Activated CD8-positive, alpha-beta T cell treated with anti-CD3 and anti-CD28 coated beads for 36 hours (primary cell): Measurements from ENCODE around the gene SMG7. TPM values are rescaled to one million over a fixed set of nuclear protein-coding genes. Genes with fewer than 3 reads are reported as not detected.
"Not testable (repeated sequence)": the region's sequence is repeated elsewhere in the genome, so short reads cannot be mapped to it uniquely, and the experiment has no call there.

Source experiments
- ATAC-seq: fragments of 200-7000 bp; cut with Tn5 transposase; one replicate; pipeline ENCODE4 v1.10.0; 2021; ENCODE audit warnings: mild to moderate bottlenecking, moderate library complexity
- CTCF ChIA-PET: fragments of 350-600 bp; sonication (Branson Sonifier 250); formaldehyde crosslinking; loops from one replicate; lab custom pipeline; 2021; ENCODE audit warnings: antibody characterized with exemption; lab: Charles Lee
- POLR2A ChIA-PET: fragments of 350-600 bp; sonication (Branson Sonifier 250); formaldehyde crosslinking; loops from one replicate; lab custom pipeline; 2021; ENCODE audit warnings: antibody characterized with exemption; lab: Charles Lee
- DNase-seq: peaks from one replicate; pipeline ENCODE4 v3.0.0-alpha.2; 2020
- H3K27ac Mint-ChIP-seq: one replicate; pipeline ENCODE4 v1.8.0; 2021; ENCODE audit warnings: mild to moderate bottlenecking, mixed read lengths
- H3K27me3 Mint-ChIP-seq: one replicate; pipeline ENCODE4 v1.8.0; 2021; ENCODE audit warnings: mixed read lengths
- H3K36me3 Mint-ChIP-seq: one replicate; pipeline ENCODE4 v1.8.0; 2021; ENCODE audit warnings: low read depth, mixed read lengths
- H3K4me1 Mint-ChIP-seq: one replicate; pipeline ENCODE4 v1.8.0; 2021; ENCODE audit warnings: low read depth, mixed read lengths
- H3K4me3 Mint-ChIP-seq: one replicate; pipeline ENCODE4 v1.8.0; 2021; ENCODE audit warnings: mild to moderate bottlenecking, moderate library complexity, mixed read lengths
- H3K9me3 Mint-ChIP-seq: one replicate; pipeline ENCODE4 v1.8.0; 2021; ENCODE audit warnings: mixed read lengths
- intact Hi-C: fragments of 100-400 bp; cut with micrococcal nuclease; formaldehyde crosslinking; loops from one replicate; pipeline ENCODE4 v1.10.0; 2022
- total RNA-seq, 2 experiments: library from RNA; stranded (reverse); gene quantifications; one replicate each; pipeline ENCODE4 v1.2.3, GENCODE V29; 2021
- TF ChIP-seq, protein P1 (sequence below): fragments of 200-600 bp; IDR thresholded peaks from one replicate; pipeline ENCODE4 v1.8.0; 2022; ENCODE audit warnings: antibody characterized with exemption, mild to moderate bottlenecking

Gene SMG7, protein sequence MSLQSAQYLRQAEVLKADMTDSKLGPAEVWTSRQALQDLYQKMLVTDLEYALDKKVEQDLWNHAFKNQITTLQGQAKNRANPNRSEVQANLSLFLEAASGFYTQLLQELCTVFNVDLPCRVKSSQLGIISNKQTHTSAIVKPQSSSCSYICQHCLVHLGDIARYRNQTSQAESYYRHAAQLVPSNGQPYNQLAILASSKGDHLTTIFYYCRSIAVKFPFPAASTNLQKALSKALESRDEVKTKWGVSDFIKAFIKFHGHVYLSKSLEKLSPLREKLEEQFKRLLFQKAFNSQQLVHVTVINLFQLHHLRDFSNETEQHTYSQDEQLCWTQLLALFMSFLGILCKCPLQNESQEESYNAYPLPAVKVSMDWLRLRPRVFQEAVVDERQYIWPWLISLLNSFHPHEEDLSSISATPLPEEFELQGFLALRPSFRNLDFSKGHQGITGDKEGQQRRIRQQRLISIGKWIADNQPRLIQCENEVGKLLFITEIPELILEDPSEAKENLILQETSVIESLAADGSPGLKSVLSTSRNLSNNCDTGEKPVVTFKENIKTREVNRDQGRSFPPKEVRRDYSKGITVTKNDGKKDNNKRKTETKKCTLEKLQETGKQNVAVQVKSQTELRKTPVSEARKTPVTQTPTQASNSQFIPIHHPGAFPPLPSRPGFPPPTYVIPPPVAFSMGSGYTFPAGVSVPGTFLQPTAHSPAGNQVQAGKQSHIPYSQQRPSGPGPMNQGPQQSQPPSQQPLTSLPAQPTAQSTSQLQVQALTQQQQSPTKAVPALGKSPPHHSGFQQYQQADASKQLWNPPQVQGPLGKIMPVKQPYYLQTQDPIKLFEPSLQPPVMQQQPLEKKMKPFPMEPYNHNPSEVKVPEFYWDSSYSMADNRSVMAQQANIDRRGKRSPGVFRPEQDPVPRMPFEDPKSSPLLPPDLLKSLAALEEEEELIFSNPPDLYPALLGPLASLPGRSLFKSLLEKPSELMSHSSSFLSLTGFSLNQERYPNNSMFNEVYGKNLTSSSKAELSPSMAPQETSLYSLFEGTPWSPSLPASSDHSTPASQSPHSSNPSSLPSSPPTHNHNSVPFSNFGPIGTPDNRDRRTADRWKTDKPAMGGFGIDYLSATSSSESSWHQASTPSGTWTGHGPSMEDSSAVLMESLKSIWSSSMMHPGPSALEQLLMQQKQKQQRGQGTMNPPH
- total RNA-seq, result 10 to 100 TPM; 59.2 to 59.5 TPM

DNA sequence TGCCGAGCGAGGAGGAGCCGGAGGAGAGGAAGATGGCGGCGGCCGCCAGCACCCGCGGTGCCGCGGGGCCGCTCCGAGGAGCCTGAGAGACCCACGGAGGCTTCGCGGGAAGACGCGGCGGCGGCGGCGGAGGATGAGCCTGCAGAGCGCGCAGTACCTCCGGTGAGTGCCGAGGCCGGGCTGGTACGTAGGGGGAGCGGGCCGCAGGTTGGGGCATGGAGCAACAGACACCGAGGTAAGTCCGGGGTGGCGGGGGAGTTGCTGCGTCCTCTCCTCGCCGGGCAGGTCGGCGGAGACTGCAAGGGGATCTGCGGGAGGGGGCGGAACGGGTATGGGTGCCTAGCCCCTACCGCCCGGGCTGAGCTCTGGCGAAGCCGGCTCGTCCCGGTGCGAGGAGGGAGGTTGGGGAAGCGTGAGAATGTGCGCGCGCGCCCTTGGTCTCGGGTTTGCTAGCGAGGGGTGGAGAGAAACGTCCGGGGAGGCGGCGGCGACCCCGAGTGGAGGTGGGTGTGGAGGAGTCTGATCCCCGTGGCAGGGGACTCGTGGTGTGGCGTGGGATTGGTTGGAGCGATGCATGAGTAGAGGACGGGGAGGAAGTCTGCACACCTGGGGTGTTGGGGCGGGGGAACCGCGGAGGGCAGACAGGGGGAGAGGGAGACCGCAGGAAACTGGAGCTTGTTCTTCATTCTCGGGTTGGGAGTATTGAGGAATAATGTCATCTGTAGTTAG lies at the start of gene SMG7:
TSS of gene SMG7 (plus strand) at position 12 of the 729 bp plus-strand sequence. CDS start at position 134, 122 bp downstream.
- Mint-ChIP-seq H3K4me1 (peaks cover 21% of the 10 kb centered on the region), H3K9me3 (no peaks in the 10 kb centered on the region), H3K27ac (peak within 1 kb of the TSS; percentile 100), H3K4me3 (peak within 1 kb of the TSS; percentile 86), H3K36me3 (peaks cover 12% of the 10 kb centered on the region), H3K27me3 (no peaks in the 10 kb centered on the region)
- ChIA-PET CTCF (interaction anchor here (0.7 to 2.0 kb wide), 2 partner anchors 24 to 161 kb away, joined by 3 to 6 read pairs; no protein-coding TSS in a partner anchor), POLR2A (interaction anchor here (0.6 to 1.5 kb wide), 7 partner anchors 12 to 162 kb away, joined by 3 to 4 read pairs (median 3); partner anchors contain the start of gene NCF2)
- TF ChIP-seq, protein P1, sequence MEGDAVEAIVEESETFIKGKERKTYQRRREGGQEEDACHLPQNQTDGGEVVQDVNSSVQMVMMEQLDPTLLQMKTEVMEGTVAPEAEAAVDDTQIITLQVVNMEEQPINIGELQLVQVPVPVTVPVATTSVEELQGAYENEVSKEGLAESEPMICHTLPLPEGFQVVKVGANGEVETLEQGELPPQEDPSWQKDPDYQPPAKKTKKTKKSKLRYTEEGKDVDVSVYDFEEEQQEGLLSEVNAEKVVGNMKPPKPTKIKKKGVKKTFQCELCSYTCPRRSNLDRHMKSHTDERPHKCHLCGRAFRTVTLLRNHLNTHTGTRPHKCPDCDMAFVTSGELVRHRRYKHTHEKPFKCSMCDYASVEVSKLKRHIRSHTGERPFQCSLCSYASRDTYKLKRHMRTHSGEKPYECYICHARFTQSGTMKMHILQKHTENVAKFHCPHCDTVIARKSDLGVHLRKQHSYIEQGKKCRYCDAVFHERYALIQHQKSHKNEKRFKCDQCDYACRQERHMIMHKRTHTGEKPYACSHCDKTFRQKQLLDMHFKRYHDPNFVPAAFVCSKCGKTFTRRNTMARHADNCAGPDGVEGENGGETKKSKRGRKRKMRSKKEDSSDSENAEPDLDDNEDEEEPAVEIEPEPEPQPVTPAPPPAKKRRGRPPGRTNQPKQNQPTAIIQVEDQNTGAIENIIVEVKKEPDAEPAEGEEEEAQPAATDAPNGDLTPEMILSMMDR, result no peak
- intact Hi-C loops, result loop anchor here (5.0 to 10.0 kb wide), 2 partner anchors 72 to 160 kb away; no protein-coding TSS in a partner anchor
- no peak for ATAC-seq
- peak; percentile 57 for DNase-seq

DNA sequence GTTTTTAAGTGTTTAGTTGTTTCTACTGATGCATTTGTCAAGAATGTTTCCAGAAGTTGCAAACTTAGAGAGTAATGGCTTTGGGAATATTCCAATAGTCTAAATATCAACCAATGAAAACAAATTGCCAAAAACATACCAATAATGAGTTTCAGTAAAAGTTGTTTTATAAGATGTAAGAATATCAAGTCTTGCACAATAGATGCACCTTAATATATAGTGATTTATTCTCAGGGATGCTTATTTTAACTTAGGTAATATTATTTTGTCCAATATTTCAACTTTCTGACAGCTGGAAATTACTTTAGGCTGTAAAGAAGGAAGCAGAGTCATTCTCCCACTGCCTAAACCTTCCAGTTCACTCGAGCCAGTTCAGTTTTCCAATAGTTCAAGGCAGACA lies 48.8 kb upstream of the SMG7 start:
- ChIA-PET CTCF (no interaction called here), POLR2A (interaction anchor here (0.7 kb wide), 1 partner anchor 9 kb away, joined by 3 read pairs; no protein-coding TSS in a partner anchor)
- Mint-ChIP-seq H3K27me3 (peaks cover 27% of the 10 kb centered on the region), H3K36me3 (no peaks in the 10 kb centered on the region), H3K9me3 (no peaks in the 10 kb centered on the region), H3K27ac (no peak overlapping the region), H3K4me3 (no peak overlapping the region), H3K4me1 (peaks cover 3% of the 10 kb centered on the region)
- no peak for ATAC-seq
- intact Hi-C loops, result no loop called here
- no peak for DNase-seq
- TF ChIP-seq, protein P1, result no peak

DNA sequence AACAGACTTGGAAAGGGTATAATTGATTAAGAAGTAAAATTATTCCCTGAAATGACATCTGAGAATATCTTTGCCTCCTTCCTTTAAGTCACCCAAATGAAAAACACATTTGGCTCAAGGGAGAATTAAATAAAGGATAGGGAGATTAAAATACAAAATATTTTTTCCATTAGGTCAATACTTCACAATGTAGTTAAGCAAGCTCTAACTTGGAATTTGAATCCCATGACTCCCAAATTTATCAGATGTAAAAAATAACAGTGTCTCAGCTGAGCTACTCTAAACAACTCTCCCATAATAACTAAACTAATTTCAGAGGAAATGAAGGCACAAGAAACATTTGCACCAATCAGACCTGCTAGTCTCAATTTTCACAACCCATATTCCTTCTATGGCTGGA lies 47.6 kb upstream of the SMG7 start:
- no peak for DNase-seq
- Mint-ChIP-seq H3K4me1 (no peaks in the 10 kb centered on the region), H3K36me3 (no peaks in the 10 kb centered on the region), H3K9me3 (no peaks in the 10 kb centered on the region), H3K27me3 (peaks cover 18% of the 10 kb centered on the region), H3K4me3 (no peak overlapping the region), H3K27ac (no peak overlapping the region)
- ChIA-PET POLR2A (no interaction called here), CTCF (no interaction called here)
- intact Hi-C loops, result no loop called here
- TF ChIP-seq, protein P1, result no peak
- ATAC-seq, result no peak

DNA sequence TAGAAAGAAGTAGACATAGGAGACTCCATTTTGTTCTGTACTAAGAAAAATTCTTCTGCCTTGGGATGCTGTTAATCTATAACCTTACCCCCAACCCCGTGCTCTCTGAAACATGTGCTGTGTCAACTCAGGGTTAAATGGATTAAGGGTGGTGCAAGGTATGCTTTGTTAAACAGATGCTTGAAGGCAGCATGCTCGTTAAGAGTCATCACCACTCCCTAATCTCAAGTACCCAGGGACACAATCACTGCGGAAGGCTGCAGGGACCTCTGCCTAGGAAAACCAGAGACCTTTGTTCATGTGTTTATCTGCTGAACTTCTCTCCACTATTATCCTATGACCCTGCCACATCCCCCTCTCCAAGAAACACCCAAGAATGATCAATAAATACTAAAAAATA lies 44.7 kb upstream of the SMG7 start:
- H3K36me3 Mint-ChIP-seq, ATAC-seq, POLR2A ChIA-PET, CTCF ChIA-PET, intact Hi-C loops, DNase-seq, H3K4me3 Mint-ChIP-seq, H3K4me1 Mint-ChIP-seq, H3K9me3 Mint-ChIP-seq, H3K27ac Mint-ChIP-seq: not testable (repeated sequence)
- peaks cover 12% of the 10 kb centered on the region for H3K27me3 Mint-ChIP-seq
